Stimulated activated CD8-positive, alpha-beta memory T cell treated with anti-CD3 and anti-CD28 coated beads, Interleukin-4, amount 100 ng/mL, for 24 hours (primary cell): ENCODE data around the gene POU3F3.

Experiments
- DNase-seq: peaks from one replicate; pipeline ENCODE4 v3.0.0-alpha.2; 2020; ENCODE audit warnings: low read depth

The POU3F3 gene

GRCh38 chr2:104847586-104848160, 6.2 kb upstream of the POU3F3 start:
- DNase-seq: no peak

DNA sequence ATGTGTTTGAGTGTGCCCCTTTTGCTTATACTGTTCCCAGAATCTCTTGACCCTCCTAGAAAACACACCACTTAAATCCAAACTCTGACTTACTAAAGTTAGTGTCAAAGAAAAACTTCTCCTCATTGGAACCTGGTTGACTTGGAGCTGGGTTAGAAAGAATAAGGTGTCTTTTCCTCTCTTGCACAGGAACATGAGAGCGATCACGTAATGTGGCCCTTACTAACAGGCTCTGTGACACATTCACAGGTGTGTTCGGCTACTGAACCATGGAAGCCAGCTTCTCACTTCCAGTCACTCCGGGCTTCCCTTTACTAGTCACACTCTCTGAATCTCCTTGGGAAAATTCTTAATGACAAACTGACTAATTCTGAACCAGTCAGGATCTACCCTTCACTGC, 5.4 kb upstream of the POU3F3 start:
- DNase-seq: no peak

DNA sequence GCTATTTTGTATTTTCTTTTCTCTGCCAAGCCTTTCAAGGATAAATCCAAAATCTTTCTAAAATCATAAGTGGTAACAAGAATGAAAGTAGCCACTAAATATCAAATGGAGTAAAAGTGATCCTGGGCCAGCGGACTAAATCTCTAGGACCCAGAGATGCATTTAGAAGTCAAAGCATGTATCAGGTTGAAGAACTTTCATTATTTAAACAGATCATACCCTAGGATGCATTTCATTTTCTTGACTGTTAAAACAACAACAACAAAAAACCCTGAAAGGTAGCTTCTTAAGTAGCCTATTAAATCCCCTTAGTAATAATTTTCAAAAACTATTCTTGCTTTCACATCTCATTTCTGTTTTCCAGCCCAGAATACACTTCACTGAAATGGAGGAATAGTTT, 4.8 kb upstream of the POU3F3 start:
- no peak for DNase-seq

DNA sequence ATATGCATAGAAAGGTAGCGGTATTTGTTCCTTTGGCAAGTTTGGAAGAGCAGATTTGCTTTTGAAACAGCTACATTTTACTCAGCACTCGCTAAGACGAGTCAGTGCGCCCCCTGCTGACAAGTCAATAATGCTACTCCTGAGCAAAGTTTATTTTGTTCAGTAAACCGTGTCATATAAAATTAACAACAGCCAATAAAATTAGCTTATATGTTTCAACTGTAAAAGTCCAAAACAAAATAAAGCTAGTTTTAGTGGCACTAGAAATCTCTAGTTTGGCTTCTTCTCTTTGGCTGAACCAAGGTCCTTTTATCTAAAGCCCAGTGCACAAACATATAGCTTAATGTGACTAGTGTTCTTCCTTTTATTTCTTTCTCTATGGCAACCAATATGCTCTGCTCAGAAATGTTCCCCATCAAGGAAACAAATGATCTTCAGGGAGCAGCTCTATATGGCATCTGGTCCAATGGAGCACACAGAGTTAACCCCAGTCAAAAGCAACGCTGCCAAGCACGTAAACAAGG, 4.2 kb upstream of the POU3F3 start:
- peak; percentile 36 for DNase-seq

DNA sequence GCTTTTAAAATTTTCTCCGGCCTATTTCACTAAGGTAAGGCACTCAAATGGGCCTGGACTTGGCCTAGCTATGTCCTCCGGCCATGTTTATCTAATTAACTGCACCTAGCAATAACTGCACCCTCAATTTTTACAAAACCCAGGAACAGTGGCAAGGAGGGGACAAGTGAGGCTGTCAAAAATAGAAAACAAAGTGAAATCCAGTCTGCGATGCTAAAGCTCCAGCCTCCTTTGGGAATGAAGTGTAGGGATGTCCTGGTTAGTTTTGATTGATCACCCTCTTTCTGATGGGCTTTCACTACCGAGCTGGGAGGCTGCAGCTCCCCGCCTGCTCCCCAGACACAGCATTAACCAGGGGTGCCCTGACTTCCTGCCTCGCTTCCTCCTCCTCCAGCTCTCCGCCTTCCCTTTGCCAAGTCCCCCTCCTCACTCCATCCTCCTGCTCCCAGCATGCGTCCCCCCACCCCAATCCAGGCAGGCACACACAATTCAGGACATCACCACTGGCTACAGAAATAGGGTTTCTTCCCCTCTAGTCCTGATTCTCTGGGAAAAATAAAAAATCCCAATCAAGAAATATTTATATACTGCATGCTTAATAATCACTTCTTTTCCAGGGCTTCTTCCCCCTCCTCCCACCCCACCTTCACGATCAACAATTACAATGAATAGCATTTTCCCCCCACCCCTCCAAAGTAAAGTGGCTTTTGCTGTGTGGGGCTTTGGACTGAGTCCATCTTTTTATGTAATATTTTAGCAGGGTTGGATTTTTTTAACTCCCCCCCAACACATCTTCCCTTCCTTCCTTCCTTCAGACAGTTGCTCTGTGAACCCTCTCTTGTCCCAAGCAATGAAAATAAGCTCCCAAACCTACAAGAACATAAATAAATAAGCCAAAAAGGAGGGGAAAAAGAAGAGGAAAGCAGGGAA, 3.3 kb upstream of the POU3F3 start:
- no peak for DNase-seq

- DNase-seq: no peak
These were observed 2.4 kb upstream of the POU3F3 start for GRCh38 chr2:104851291-104852089.

GRCh38 chr2:104852090-104852666, 1.7 kb upstream of the POU3F3 start:
- no peak for DNase-seq

- no peak for DNase-seq
These were observed 744 bp downstream of the POU3F3 start for GRCh38 chr2:104854498-104855220.

GRCh38 chr2:104855221-104856085, 1.5 kb downstream of the POU3F3 start:
- no peak for DNase-seq

DNA sequence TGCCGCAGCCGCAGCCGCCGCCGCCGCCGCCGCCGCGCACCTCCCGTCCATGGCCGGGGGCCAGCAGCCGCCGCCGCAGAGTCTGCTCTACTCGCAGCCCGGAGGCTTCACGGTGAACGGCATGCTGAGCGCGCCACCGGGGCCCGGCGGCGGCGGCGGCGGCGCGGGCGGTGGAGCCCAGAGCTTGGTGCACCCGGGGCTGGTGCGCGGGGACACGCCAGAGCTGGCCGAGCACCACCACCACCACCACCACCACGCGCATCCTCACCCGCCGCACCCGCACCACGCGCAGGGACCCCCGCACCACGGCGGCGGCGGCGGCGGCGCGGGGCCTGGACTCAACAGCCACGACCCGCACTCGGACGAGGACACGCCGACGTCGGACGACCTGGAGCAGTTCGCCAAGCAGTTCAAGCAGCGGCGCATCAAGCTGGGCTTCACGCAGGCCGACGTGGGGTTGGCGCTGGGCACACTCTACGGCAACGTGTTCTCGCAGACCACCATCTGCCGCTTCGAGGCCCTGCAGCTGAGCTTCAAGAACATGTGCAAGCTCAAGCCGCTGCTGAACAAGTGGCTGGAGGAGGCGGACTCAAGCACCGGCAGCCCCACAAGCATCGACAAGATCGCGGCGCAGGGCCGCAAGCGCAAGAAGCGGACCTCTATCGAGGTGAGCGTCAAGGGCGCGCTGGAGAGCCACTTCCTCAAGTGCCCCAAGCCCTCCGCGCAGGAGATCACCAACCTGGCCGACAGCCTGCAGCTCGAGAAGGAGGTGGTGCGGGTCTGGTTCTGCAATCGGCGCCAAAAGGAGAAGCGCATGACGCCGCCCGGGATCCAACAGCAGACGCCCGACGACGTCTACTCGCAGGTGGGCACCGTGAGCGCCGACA, 2.4 kb downstream of the POU3F3 start:
- no peak for DNase-seq

DNA sequence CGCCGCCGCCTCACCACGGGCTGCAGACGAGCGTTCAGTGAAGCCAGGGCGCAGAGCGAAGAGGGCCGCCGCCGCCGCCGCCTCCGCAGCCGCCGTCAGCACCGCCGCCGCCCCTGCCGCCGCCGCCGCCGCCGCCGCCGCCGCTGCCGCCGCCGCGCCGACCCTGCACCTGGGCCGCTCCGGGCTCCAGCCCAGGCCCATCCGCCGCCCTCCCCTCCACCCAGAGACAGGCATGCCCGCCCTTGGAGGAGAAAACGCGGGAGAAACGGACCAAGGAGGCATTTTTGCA, 3.0 kb downstream of the POU3F3 start:
- DNase-seq: no peak

GRCh38 chr2:104857262-104858005, 3.5 kb downstream of the POU3F3 start:
- DNase-seq: no peak

DNA sequence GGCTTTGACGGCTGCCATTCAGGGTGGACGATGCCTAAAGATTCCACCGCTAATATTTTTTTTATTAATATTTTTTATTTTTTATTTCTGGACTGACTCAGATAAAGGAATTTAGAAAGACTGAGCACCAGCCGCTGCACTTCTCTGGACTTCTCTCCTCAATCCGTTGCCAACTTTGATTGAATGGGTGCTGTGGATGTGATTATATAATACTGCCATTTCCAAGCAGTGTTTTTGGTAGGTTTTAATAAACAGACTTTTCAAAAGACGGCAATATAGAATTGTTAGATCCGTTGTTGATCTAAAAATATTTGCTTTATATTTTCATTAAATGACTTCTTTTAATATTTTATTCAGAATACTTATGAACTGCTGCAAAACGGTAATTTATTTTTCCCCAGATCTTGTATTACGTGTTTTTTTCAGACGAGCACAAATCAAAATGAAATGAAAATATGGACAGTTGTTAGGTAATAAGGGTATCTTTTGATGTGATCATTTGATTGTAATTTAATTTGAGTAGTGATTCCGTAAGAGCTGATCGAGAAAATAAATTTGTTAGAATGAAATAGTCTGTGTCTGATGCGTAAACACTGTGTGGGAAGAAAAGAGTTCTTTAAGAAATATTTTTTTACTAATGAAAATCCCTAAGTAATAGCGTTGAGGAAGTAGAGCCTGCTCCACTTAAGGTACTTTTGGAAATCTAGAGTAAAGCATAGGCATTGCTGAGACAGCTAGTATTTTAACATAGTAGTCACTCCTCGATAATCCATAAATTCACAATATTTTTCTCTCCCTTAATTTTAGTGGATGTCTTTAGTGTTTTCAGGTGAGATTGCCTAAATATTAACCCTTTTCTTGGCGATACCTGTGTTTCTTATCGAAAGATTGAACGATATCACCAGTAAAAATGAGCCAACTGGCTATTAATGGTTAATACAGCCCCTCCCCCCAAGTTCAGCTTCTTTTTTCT, 4.4 kb downstream of the POU3F3 start:
- no peak for DNase-seq

DNA sequence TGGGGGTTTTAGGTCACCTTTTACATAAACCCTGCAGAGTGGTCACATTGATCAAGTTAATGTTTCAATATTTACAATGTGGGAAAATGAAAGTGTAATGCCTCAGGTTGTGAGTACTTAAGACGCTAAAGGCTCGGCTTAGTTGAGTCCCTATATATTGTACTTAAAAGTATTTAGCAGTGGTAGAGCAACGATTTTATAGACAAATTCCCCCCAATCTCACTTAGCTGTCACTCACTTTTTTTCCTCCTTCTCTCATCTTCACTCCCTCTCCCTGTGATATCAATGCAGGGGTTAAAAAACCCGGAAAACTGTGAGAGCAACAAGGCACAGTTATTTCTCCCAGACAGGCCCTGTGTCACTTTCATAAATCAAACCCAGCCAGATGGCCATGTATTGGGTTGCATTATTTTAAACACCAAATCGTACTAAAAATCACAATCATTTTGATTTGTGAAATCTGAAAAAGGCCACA, 5.4 kb downstream of the POU3F3 start:
- DNase-seq: no peak

GRCh38 chr2:104859766-104860450, 6.0 kb downstream of the POU3F3 start:
- DNase-seq: no peak

DNA sequence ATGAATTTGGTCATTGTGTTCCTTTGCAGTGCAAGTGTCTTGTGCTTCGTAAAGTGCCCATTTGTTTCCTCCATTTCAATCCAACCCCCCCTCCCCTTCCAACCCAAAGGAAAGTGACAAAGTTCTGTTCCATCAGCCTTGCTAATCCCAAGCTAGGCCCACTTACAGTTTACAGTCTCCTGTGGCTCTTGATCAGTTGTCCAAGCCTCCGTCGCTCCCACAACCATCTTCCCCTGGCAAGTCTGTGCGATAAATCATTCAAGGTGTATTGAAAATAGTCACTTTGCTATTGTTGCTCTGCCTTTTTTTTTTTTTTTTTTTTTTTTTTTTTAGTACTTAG, 6.5 kb downstream of the POU3F3 start:
- no peak for DNase-seq
